Measurements from ENCODE around the gene GSE1.

GSE1 gene

DNA sequence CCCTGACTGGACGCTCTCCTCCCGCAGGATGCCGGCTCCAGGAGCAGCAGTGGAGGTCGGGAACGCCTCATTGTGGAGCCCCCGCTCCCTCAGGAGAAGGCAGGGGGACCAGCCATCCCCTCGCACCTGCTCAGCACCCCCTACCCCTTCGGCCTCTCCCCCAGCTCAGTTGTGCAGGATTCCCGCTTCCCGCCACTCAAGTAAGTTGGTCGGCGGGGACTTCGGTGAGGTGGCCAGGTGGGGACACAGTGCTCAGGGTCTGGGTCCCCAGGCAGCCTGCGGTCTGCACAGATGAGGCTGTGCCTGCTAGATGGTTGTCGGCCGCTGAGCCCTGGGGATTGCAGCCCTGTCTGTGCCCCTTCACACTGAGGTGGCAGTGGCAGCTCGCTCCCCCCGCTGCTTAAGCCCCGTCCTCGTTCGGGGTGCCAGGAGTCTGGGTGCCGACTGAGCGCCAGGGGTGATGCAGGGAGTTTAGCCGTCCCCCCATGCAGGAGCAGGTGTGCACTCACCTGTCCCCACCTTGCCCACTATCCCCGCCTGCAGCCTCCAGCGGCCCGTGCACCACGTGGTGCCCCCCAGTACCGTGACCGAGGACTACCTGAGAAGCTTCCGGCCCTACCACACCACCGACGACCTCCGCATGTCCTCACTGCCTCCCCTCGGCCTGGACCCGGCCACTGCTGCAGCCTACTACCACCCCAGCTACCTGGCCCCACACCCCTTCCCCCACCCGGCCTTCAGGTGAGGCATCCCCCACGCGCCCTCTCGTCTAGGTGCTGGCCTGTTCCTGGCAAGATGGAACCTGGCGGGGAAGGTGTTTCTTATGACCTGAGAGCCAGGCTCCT, 41.4 kb downstream of the GSE1 start:
- 96% methylated on average over 37 of the region's 41 CpGs for WGBS (ENCODE audit: insufficient coverage)
- H3K9me3 ChIP-seq (ENCODE audit: control extremely low read depth in 1 of 5, control insufficient read depth in 4 of 5, insufficient read depth in 2 of 5, low read depth in 1 of 5, low read length in 4 of 5): no peaks in the 10 kb centered on the region
- no peaks in the 10 kb centered on the region for H3K27me3 ChIP-seq (replicated peaks in 2 of 5; ENCODE audit: control insufficient read depth in 4 of 5, insufficient read depth in 5 of 5, low read length in 4 of 5)
- no peak overlapping the region for H3K4me3 ChIP-seq (ENCODE audit: control insufficient read depth in 1 of 7, extremely low read depth in 1 of 7, insufficient read depth in 4 of 7, low read depth in 2 of 7, low read length in 6 of 7)
- no peak for DNase-seq
- CTCF ChIA-PET: no interaction called here
- no peak overlapping the region for H3K27ac ChIP-seq (ENCODE audit: insufficient read depth in 1 of 2, low read depth in 1 of 2, low read length in 2 of 2, poor library complexity in 1 of 2, severe bottlenecking in 2 of 2)
- POLR2A ChIA-PET: no interaction called here
- peaks cover 0 to 20% (median 10%) of the 10 kb centered on the region in 4 experiments for H3K4me1 ChIP-seq (ENCODE audit: control extremely low read depth in 1 of 4, control insufficient read depth in 4 of 4, insufficient read depth in 4 of 4, low read length in 3 of 4)
- H3K36me3 ChIP-seq (ENCODE audit: control insufficient read depth in 4 of 4, insufficient read depth in 4 of 4, low read length in 3 of 4): peaks cover 18 to 86% (median 71%) of the 10 kb centered on the region in 4 experiments

- DNase-seq: no peak
- H3K36me3 ChIP-seq (ENCODE audit: control insufficient read depth in 4 of 4, insufficient read depth in 4 of 4, low read length in 3 of 4): peaks cover 18 to 84% (median 71%) of the 10 kb centered on the region in 4 experiments
- CTCF ChIA-PET: interaction anchor here (0.9 to 1.1 kb wide), 2 partner anchors 18 to 58 kb away, joined by 3 to 4 read pairs; no protein-coding TSS in a partner anchor
- H3K27ac ChIP-seq (ENCODE audit: insufficient read depth in 1 of 2, low read depth in 1 of 2, low read length in 2 of 2, poor library complexity in 1 of 2, severe bottlenecking in 2 of 2): no peak overlapping the region
- no peaks in the 10 kb centered on the region for H3K27me3 ChIP-seq (replicated peaks in 2 of 5; ENCODE audit: control insufficient read depth in 4 of 5, insufficient read depth in 5 of 5, low read length in 4 of 5)
- no peaks in the 10 kb centered on the region for H3K9me3 ChIP-seq (ENCODE audit: control extremely low read depth in 1 of 5, control insufficient read depth in 4 of 5, insufficient read depth in 2 of 5, low read depth in 1 of 5, low read length in 4 of 5)
- H3K4me3 ChIP-seq (ENCODE audit: control insufficient read depth in 1 of 7, extremely low read depth in 1 of 7, insufficient read depth in 4 of 7, low read depth in 2 of 7, low read length in 6 of 7): no peak overlapping the region
- WGBS (ENCODE audit: insufficient coverage): 98% methylated on average over 34 of the region's 35 CpGs
- POLR2A ChIA-PET: no interaction called here
- peaks cover 0 to 18% (median 9%) of the 10 kb centered on the region in 4 experiments for H3K4me1 ChIP-seq (ENCODE audit: control extremely low read depth in 1 of 4, control insufficient read depth in 4 of 4, insufficient read depth in 4 of 4, low read length in 3 of 4)
Observed at GRCh38 chr16:85655216-85656129, 42.4 kb downstream of the GSE1 start.

DNA sequence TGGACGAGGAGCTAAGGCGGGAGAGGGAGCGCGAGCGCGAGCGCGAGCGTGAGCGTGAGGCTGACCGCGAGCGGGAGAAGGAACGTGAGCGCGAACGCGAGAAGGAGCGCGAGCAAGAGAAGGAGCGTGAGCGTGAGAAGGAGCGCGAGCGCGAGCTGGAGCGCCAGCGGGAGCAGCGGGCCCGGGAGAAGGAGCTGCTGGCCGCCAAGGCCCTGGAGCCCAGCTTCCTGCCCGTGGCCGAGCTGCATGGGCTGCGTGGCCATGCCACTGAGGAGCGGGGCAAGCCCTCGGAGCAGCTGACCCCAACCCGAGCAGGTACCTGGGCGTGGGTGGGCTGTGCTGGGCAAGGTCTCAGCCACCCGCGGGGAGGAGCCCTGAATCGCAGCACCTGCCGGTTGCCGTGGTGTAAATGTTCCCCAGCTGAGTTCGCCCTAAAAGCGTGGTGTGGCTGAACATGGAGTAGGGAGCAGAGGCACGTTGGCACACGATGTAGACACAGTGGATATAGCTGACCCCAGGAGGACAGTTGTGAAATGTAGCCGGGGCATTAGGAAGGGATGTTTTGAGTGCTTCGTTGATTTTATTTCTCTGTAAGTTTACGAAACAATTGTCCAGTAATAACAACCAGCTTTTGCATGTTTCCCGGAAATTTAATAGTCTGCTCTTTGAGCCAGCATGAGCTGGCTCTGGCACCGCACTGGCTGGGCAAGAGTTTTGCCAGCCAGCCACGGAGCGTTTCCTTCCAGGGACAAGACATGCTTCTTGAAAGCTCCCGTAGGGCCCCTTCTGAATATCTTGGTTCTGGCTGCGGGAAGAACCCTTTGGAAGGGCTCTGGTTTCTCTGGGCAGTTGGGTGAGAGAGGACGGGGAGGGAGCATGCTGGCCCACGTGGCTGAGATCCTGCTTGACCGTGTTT, 43.5 kb downstream of the GSE1 start:
- Histone ChIP-seq H3K27ac (ENCODE audit: insufficient read depth in 1 of 2, low read depth in 1 of 2, low read length in 2 of 2, poor library complexity in 1 of 2, severe bottlenecking in 2 of 2) (no peak overlapping the region), H3K27me3 (replicated peaks in 2 of 5; ENCODE audit: control insufficient read depth in 4 of 5, insufficient read depth in 5 of 5, low read length in 4 of 5) (no peaks in the 10 kb centered on the region), H3K4me1 (ENCODE audit: control extremely low read depth in 1 of 4, control insufficient read depth in 4 of 4, insufficient read depth in 4 of 4, low read length in 3 of 4) (peaks cover 0 to 14% (median 5%) of the 10 kb centered on the region in 4 experiments), H3K9me3 (ENCODE audit: control extremely low read depth in 1 of 5, control insufficient read depth in 4 of 5, insufficient read depth in 2 of 5, low read depth in 1 of 5, low read length in 4 of 5) (no peaks in the 10 kb centered on the region), H3K4me3 (ENCODE audit: control insufficient read depth in 1 of 7, extremely low read depth in 1 of 7, insufficient read depth in 4 of 7, low read depth in 2 of 7, low read length in 6 of 7) (no peak overlapping the region), H3K36me3 (ENCODE audit: control insufficient read depth in 4 of 4, insufficient read depth in 4 of 4, low read length in 3 of 4) (peaks cover 18 to 91% (median 74%) of the 10 kb centered on the region in 4 experiments)
- 97% methylated on average over 58 of the region's 59 CpGs for WGBS (ENCODE audit: insufficient coverage)
- ChIA-PET POLR2A (no interaction called here), CTCF (interaction anchor here (0.6 to 1.2 kb wide), 5 partner anchors 16 to 81 kb away, joined by 3 to 4 read pairs (median 3); no protein-coding TSS in a partner anchor)
- DNase-seq: no peak

- Histone ChIP-seq H3K9me3 (ENCODE audit: control extremely low read depth in 1 of 5, control insufficient read depth in 4 of 5, insufficient read depth in 2 of 5, low read depth in 1 of 5, low read length in 4 of 5) (no peaks in the 10 kb centered on the region), H3K27ac (ENCODE audit: insufficient read depth in 1 of 2, low read depth in 1 of 2, low read length in 2 of 2, poor library complexity in 1 of 2, severe bottlenecking in 2 of 2) (no peak overlapping the region), H3K27me3 (replicated peaks in 2 of 5; ENCODE audit: control insufficient read depth in 4 of 5, insufficient read depth in 5 of 5, low read length in 4 of 5) (no peaks in the 10 kb centered on the region), H3K4me1 (ENCODE audit: control extremely low read depth in 1 of 4, control insufficient read depth in 4 of 4, insufficient read depth in 4 of 4, low read length in 3 of 4) (peaks cover 0 to 13% (median 3%) of the 10 kb centered on the region in 4 experiments), H3K36me3 (ENCODE audit: control insufficient read depth in 4 of 4, insufficient read depth in 4 of 4, low read length in 3 of 4) (peaks cover 18 to 92% (median 77%) of the 10 kb centered on the region in 4 experiments), H3K4me3 (ENCODE audit: control insufficient read depth in 1 of 7, extremely low read depth in 1 of 7, insufficient read depth in 4 of 7, low read depth in 2 of 7, low read length in 6 of 7) (no peak overlapping the region)
- ChIA-PET CTCF (interaction anchor here (1.2 to 3.7 kb wide), 2 partner anchors 17 to 41 kb away, joined by 3 to 37 read pairs; no protein-coding TSS in a partner anchor), POLR2A (no interaction called here)
- DNase-seq: no peak
- 97% methylated on average over 15 of the region's 21 CpGs for WGBS (ENCODE audit: insufficient coverage)
Observed at GRCh38 chr16:85657267-85657650, 44.1 kb downstream of the GSE1 start.

GRCh38 chr16:85657996-85658395, 44.9 kb downstream of the GSE1 start:
- no peaks in the 10 kb centered on the region for H3K27me3 ChIP-seq (replicated peaks in 2 of 5; ENCODE audit: control insufficient read depth in 4 of 5, insufficient read depth in 5 of 5, low read length in 4 of 5)
- ChIA-PET POLR2A (interaction anchor here (0.5 kb wide), 1 partner anchor 114 kb away, joined by 4 read pairs; no protein-coding TSS in a partner anchor), CTCF (interaction anchor here (0.7 to 3.7 kb wide), 7 partner anchors 8 to 207 kb away, joined by 3 to 37 read pairs (median 4); no protein-coding TSS in a partner anchor)
- H3K4me1 ChIP-seq (ENCODE audit: control extremely low read depth in 1 of 4, control insufficient read depth in 4 of 4, insufficient read depth in 4 of 4, low read length in 3 of 4): peaks cover 0 to 7% (median 1%) of the 10 kb centered on the region in 4 experiments
- 100% methylated on average over 3 of the region's 3 CpGs for WGBS (ENCODE audit: insufficient coverage)
- H3K27ac ChIP-seq (ENCODE audit: insufficient read depth in 1 of 2, low read depth in 1 of 2, low read length in 2 of 2, poor library complexity in 1 of 2, severe bottlenecking in 2 of 2): no peak overlapping the region
- H3K9me3 ChIP-seq (ENCODE audit: control extremely low read depth in 1 of 5, control insufficient read depth in 4 of 5, insufficient read depth in 2 of 5, low read depth in 1 of 5, low read length in 4 of 5): no peaks in the 10 kb centered on the region
- no peak overlapping the region for H3K4me3 ChIP-seq (ENCODE audit: control insufficient read depth in 1 of 7, extremely low read depth in 1 of 7, insufficient read depth in 4 of 7, low read depth in 2 of 7, low read length in 6 of 7)
- no peak for DNase-seq
- peaks cover 16 to 96% (median 84%) of the 10 kb centered on the region in 4 experiments for H3K36me3 ChIP-seq (ENCODE audit: control insufficient read depth in 4 of 4, insufficient read depth in 4 of 4, low read length in 3 of 4)

Measured in common myeloid progenitor, CD34-positive (primary cell).